GM12891 (cell line): Measurements from ENCODE around the gene C16orf46.
A peak's percentile ranks its signal among the peaks of the same experiment; 100 is the strongest.

Source experiments
- DNase-seq: peaks from one replicate; pipeline ENCODE4 v3.0.0; 2011; ENCODE audit warnings: low spot score; ENCODE audit not compliant: insufficient read length
- FAIRE-seq: peaks from 2 replicates; lab custom pipeline; 2011; peaks lifted over from hg19 to GRCh38; lab: Jason Lieb, UNC
- PAX5 ChIP-seq: IDR thresholded peaks from 2 replicates; pipeline ENCODE4 v1.6.1; 2011; ENCODE audit warnings: low read length, moderate library complexity, mild to moderate bottlenecking; ENCODE audit not compliant: insufficient read depth, severe bottlenecking
- POLR2A ChIP-seq: IDR thresholded peaks from 2 replicates; pipeline ENCODE4 v1.6.1; 2011; ENCODE audit warnings: low read depth, low read length, control low read depth
- POLR2AphosphoS5 ChIP-seq: IDR thresholded peaks from 2 replicates; pipeline ENCODE4 v1.6.1; 2011; ENCODE audit warnings: low read depth, low read length, control low read depth
- POU2F2 ChIP-seq: IDR thresholded peaks from 2 replicates; pipeline ENCODE4 v1.6.1; 2011; ENCODE audit warnings: low read depth, mild to moderate bottlenecking, control low read depth, low read length, moderate library complexity
- SPI1 ChIP-seq: IDR thresholded peaks from 2 replicates; pipeline ENCODE4 v1.6.1; 2011; ENCODE audit warnings: low read depth, low read length, control low read depth
- TAF1 ChIP-seq: IDR thresholded peaks from 2 replicates; pipeline ENCODE4 v1.6.1; 2011; ENCODE audit warnings: low read depth, low read length, control low read depth

The C16orf46 gene

DNA sequence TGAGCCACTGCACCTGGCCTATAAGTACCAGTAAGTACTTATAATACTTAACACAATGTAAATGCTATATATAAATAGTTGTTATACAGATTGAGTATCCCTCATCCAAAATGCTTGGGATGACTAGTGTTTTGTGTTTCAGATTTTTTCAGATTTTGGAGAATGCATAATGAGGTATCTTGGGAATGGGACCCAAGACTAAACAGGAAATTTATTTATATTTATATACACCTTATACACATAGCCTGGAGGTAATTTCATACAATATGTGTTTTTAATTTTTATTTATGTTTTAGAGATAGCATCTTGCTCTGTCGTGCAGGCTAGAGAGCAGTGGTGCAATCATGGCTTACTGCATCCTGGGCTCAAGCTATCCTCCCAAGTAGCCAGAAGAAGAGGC is 28.9 kb upstream of the C16orf46 start:
- TF ChIP-seq TAF1 (no peak), PAX5 (no peak), POU2F2 (no peak), POLR2A (no peak)
- FAIRE-seq (no peak), DNase-seq (no peak)

DNA sequence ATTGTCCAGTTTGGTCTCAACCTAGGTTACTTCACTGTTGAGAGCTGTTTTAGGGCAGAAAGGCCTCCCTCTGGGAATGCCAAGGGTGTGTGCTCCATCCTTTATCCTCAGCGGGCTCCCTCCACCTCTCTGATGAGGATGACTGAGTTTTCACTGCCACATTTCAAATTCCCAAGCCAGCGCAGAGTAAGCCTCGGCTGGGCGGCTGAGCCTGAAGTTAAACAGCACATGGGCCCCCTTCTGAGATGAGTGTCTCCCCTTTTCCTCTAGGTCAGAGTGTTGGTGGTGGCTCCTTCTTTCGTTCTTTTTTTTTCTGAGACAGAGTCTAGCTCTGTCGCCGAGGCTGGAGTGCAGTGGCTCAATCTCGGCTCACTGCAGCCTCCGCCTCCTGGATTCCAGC is 24.7 kb upstream of the C16orf46 start:
- FAIRE-seq (no peak), DNase-seq (no peak)
- TF ChIP-seq PAX5 (no peak), TAF1 (no peak), SPI1 (no peak), POLR2AphosphoS5 (no peak), POLR2A (no peak), POU2F2 (no peak)

DNA sequence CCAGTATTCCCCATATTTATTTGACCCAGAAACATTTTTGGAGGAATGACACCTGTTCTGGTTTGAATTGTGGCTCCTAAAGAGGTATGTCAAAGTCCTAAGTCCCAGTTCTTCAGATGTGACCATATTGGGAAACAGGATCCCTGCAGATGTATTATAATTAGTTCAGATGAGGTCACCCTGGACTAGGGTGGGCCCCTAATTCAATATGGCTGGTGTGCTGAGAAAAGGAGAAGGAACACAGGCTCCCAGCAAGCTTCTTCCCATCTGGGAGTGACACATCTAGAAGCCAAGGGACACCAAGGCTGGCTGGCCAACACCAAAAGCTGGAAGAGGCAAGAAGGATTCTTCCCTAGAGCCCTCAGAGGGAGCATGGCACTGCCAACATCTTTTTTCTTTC is 22.9 kb upstream of the C16orf46 start:
- DNase-seq (no peak), FAIRE-seq (no peak)
- no peak for TF ChIP-seq SPI1
- TF ChIP-seq PAX5: no peak
- TF ChIP-seq POLR2AphosphoS5: no peak
- no peak for TF ChIP-seq POU2F2
- no peak for TF ChIP-seq POLR2A
- TF ChIP-seq TAF1: no peak

DNA sequence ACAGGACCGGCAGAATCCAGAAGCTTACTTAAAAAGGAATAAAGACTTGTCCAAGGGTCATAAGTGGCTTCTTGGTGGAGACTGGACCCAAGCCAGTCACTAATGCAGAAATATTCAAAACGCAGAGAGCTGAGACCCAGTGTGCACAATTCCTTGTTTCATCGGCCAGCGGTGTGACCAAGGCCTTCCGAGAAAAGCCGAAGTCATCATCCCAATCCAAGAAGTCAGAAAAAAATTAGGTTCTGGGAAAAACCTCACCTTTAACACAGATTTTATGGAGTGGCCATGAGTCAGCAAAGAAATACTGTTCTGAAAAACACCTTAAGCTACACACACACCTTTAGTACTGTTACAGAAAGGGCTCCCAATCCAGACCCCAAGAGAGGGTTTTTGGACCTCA is 20.2 kb upstream of the C16orf46 start:
- TF ChIP-seq PAX5: no peak
- no peak for TF ChIP-seq POLR2A
- TF ChIP-seq TAF1: no peak
- TF ChIP-seq SPI1: no peak
- no peak for TF ChIP-seq POU2F2
- TF ChIP-seq POLR2AphosphoS5: no peak
- FAIRE-seq (no peak), DNase-seq (no peak)

DNA sequence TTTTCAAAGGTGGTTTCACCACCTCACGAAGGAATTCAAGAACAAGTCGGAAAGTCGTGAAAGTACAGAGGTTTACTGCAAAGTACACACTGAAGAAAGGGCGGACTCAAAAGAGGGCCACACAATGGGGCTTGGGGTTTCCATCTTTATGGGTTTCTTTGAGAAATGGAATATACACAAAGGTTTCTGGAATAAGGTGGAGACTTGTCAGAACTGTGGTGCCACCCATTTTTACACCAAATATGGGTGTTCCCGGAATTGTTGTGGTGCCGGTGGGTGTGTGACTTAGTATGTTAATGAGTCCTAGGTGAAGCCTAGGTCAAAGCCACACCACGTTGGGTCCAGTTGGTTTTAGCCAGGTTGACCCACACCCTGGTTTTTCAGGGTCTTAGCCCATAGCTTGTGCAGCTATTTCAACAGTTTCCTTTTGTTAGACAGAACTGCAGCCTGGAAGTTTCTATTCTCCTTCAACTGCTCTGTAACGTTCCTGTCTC is 19.7 kb upstream of the C16orf46 start:
- DNase-seq: no peak
- FAIRE-seq: no peak
- TF ChIP-seq TAF1 (no peak), POLR2AphosphoS5 (no peak), PAX5 (no peak), POLR2A (no peak), POU2F2 (no peak), SPI1 (no peak)

DNA sequence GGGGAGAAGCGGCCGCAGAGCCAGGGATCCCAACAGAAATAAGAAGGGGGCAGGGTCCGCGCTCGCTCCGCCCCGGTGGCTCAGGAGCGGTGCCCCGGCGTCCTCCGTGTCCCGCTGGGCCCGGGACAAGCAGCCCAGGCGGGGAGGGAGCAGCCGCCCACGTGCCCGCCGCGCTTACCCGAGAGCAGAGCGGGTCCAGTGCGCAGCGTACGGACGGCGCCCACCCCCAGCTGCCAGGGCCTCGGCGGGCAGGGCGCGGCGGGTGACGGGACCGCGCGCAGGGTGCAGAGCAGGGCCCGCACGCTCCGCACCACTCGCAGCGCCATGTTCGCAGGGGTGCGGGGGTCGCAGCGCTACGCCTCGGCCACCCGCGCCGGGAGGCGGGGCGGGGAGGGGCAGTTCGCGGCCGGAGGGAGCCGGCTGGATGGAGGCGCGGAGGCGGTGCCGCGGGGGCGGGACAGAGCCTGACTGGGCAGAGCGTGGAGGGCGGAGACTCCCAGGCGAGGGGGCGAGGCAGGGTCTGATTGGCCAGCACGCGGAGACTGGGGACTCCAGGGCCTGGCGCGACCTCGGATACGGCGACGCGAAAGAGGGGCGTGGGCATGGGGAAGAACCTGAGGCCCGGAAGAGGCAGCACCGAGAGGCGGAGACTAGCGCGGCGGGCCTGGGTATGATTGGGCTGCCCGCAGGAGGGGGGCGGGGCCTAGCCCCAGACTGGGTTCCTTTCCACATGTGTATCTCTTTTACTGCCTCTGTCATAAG is 19.1 kb upstream of the C16orf46 start, which contains the start of gene GCSH:
Gene GCSH, minus strand, starts transcription at position 443 of the 762 bp plus-strand sequence. Its CDS starts 117 bp downstream, at position 326.
- TF ChIP-seq POLR2A (no peak), SPI1 (no peak), TAF1 (no peak), POU2F2 (no peak), POLR2AphosphoS5 (no peak), PAX5 (no peak)
- peak; percentile 89 for DNase-seq
- FAIRE-seq: peak; percentile 98

DNA sequence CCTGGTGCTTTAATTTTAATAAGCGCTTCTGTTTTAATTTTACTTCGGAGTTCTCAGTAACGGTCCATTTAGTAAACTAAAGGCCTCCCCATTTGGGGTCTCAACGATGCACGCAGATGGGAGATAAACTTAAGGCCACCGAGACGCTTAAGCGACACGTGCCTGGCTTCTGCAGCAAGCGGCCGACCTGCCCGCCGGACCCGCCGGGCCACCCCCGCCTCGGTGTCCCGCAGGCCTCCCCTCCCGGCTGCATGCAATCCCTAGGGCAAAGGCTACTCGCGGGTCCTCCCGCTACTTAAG is 18.6 kb upstream of the C16orf46 start:
- no peak for TF ChIP-seq POU2F2
- DNase-seq: no peak
- FAIRE-seq: no peak

DNA sequence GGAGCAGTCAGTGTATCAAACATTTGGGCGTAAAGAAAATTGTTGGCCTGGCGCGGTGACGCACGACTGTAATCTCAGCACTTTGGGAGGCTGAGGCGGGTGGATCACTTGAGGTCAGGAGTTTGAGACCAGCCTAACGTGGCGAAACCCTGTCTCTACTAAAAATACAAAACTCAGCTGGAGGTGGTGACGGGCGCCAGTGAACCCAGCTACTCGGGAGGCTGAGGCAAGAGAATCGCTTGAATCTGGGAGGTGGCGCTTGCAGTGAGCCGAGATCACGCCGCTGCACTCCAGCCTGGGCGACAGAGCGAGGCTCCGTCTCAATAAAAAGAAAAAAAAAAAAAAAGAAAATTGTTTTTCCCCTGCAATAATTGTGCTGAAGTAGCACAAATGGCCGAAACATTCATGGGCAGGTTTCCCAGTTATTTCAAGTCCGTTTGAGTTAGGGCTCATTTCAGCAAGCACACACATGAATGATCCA is 17.8 kb upstream of the C16orf46 start:
- DNase-seq: no peak
- no peak for FAIRE-seq
- TF ChIP-seq PAX5 (no peak), TAF1 (no peak), POLR2AphosphoS5 (no peak), SPI1 (no peak), POLR2A (no peak), POU2F2 (no peak)

DNA sequence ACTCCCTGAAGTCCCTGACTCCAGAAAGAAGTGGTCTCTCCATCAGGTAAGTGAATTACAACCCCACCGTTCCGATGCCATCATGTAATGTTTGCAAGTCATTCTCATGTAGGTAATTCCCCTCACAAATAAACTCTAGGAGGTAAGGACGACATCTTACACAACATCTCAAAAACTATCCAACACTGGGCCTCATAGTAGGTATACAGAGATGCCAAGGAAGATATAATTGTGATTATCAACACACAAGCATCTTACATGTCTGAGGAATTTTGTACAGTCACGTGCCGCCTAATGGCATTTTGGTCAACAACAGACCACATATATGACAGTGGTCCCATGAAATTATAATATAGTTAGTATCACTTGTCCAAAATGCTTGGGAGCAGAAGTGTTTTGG is 11.8 kb upstream of the C16orf46 start:
- TF ChIP-seq POLR2A (no peak), SPI1 (no peak), PAX5 (no peak), POU2F2 (no peak), POLR2AphosphoS5 (no peak), TAF1 (no peak)
- FAIRE-seq (no peak), DNase-seq (no peak)
